Measurements from ENCODE around the gene PDXP. TPM values are rescaled to one million over a fixed set of nuclear protein-coding genes. Genes with fewer than 3 reads are reported as not detected.

PDXP gene
- total RNA-seq, 4 donors from 2014 or later, result 10.3 to 28.7 (median 16.6) TPM

GRCh38 chr22:37624876-37625275 lies 33.6 kb upstream of the PDXP start:
- intact Hi-C loops (cut with DNase I; ENCODE audit: low total_unique reads) (loop anchor here (5.0 kb wide), 1 partner anchor 52 kb away; the partner anchor contains the start of gene LGALS1), in situ Hi-C loops (cut with MboI; ENCODE audit: low sequenced_read_pairs in 4 of 4) (loop anchor here in 2 of 4 donors (10.0 to 25.0 kb wide), 3 partner anchors 60 to 162 kb away; partner anchors contain the start of genes NOL12 (in 1 of the 2) and TRIOBP (in 1 of the 2))
- Histone ChIP-seq H3K4me3 (no peak overlapping the region), H3K4me1 (peaks cover 14 to 15% of the 10 kb centered on the region in 2 donors), H3K36me3 (peaks cover 0 to 51% of the 10 kb centered on the region in 2 donors), H3K27me3 (no peaks in the 10 kb centered on the region), H3K9me3 (no peaks in the 10 kb centered on the region), H3K27ac (no peak overlapping the region)
- no peak for ATAC-seq
- no peak for TF ChIP-seq CTCF (IDR thresholded peaks at IDR 0.05 in 4 of 5, conservative IDR thresholded peaks at IDR 0.05 in 1 of 5)
- TF ChIP-seq POLR2A (IDR thresholded peaks at IDR 0.05), result no peak
- DNase-seq, result no peak

- Histone ChIP-seq H3K4me3 (no peak overlapping the region), H3K4me1 (peaks cover 14 to 15% of the 10 kb centered on the region in 2 donors), H3K27me3 (no peaks in the 10 kb centered on the region), H3K27ac (peak overlapping the region; percentile 47 to 76 (median 62)), H3K9me3 (no peaks in the 10 kb centered on the region), H3K36me3 (peaks cover 0 to 50% of the 10 kb centered on the region in 2 donors)
- intact Hi-C loops (cut with DNase I; ENCODE audit: low total_unique reads) (loop anchor here (5.0 kb wide), 1 partner anchor 52 kb away; the partner anchor contains the start of gene LGALS1), in situ Hi-C loops (cut with MboI; ENCODE audit: low sequenced_read_pairs in 4 of 4) (loop anchor here in 2 of 4 donors (10.0 to 25.0 kb wide), 3 partner anchors 59 to 162 kb away; partner anchors contain the start of genes NOL12 (in 1 of the 2) and TRIOBP (in 1 of the 2))
- no peak for ATAC-seq
- TF ChIP-seq CTCF (IDR thresholded peaks at IDR 0.05 in 4 of 5, conservative IDR thresholded peaks at IDR 0.05 in 1 of 5) (no peak), POLR2A (IDR thresholded peaks at IDR 0.05) (no peak)
- no peak for DNase-seq
Observed at GRCh38 chr22:37625737-37626136, 32.8 kb upstream of the PDXP start.

- in situ Hi-C loops (cut with MboI; ENCODE audit: low sequenced_read_pairs in 4 of 4), result loop anchor here in 2 of 4 donors (10.0 to 25.0 kb wide), 3 partner anchors 59 to 161 kb away; partner anchors contain the start of genes NOL12 (in 1 of the 2) and TRIOBP (in 1 of the 2)
Observed at GRCh38 chr22:37626144-37626543, 32.4 kb upstream of the PDXP start.

GRCh38 chr22:37626556-37627075 lies 31.9 kb upstream of the PDXP start:
- Histone ChIP-seq H3K4me1 (peaks cover 14 to 15% of the 10 kb centered on the region in 2 donors), H3K4me3 (no peak overlapping the region), H3K27ac (peak overlapping the region; percentile 47 to 76 (median 62)), H3K36me3 (peaks cover 0 to 46% of the 10 kb centered on the region in 2 donors), H3K27me3 (no peaks in the 10 kb centered on the region), H3K9me3 (no peaks in the 10 kb centered on the region)
- intact Hi-C loops (cut with DNase I; ENCODE audit: low total_unique reads) (loop anchor here (5.0 kb wide), 1 partner anchor 51 kb away; the partner anchor contains the start of gene LGALS1), in situ Hi-C loops (cut with MboI; ENCODE audit: low sequenced_read_pairs in 4 of 4) (loop anchor here in 2 of 4 donors (10.0 to 25.0 kb wide), 3 partner anchors 58 to 161 kb away; partner anchors contain the start of genes NOL12 (in 1 of the 2) and TRIOBP (in 1 of the 2))
- no peak for TF ChIP-seq CTCF (IDR thresholded peaks at IDR 0.05 in 4 of 5, conservative IDR thresholded peaks at IDR 0.05 in 1 of 5)
- TF ChIP-seq POLR2A (IDR thresholded peaks at IDR 0.05), result no peak
- ATAC-seq, result peak in 1 of 2 donors; percentile 22
- no peak for DNase-seq

More at GRCh38 chr22:37626144-37626543, 32.4 kb upstream of the PDXP start:
- DNase-seq (peak; percentile 58 to 85), ATAC-seq (peak; percentile 79 to 94)
- H3K27me3 ChIP-seq, result no peaks in the 10 kb centered on the region
- intact Hi-C loops (cut with DNase I; ENCODE audit: low total_unique reads), result loop anchor here (5.0 kb wide), 1 partner anchor 51 kb away; the partner anchor contains the start of gene LGALS1
- H3K36me3 ChIP-seq, result peaks cover 0 to 50% of the 10 kb centered on the region in 2 donors
- peak overlapping the region; percentile 47 to 76 (median 62) for H3K27ac ChIP-seq
- peaks cover 14 to 15% of the 10 kb centered on the region in 2 donors for H3K4me1 ChIP-seq
- no peak for TF ChIP-seq CTCF (IDR thresholded peaks at IDR 0.05 in 4 of 5, conservative IDR thresholded peaks at IDR 0.05 in 1 of 5)
- no peak for TF ChIP-seq POLR2A (IDR thresholded peaks at IDR 0.05)
- no peak overlapping the region for H3K4me3 ChIP-seq
- H3K9me3 ChIP-seq, result no peaks in the 10 kb centered on the region
